ENCODE results near the gene TCF7. TPM values are rescaled to one million over a fixed set of nuclear protein-coding genes. Genes with fewer than 3 reads are reported as not detected.

The TCF7 gene
- polyA plus RNA-seq, 1 donor from 2014 or later: 0.15 TPM

DNA sequence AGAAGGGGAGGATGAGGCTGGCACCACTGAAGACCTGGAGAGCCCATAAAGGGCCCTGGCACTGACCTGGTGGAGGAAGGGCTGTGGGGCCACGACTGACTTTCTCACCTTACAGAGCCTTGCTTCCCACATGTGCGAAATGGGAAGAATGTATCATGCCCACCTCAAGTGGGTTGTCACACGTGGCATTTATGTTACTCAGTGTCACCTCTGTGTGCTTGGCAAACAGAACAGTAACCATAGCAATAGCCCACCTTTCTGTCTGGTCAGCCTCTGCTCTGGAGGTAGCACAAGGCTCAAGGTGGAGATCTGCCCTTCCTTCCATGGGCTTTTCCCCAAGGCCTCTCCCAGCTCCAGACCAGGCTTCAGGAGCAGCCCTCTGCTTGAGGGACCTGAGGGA, 16.7 kb downstream of the TCF7 start:
- no peaks in the 10 kb centered on the region for H3K36me3 ChIP-seq (ENCODE audit: insufficient read depth, low read length)
- H3K9ac ChIP-seq (ENCODE audit: low read length): no peak overlapping the region
- no peak overlapping the region for H2AFZ ChIP-seq (ENCODE audit: low read depth, low read length)
- no peaks in the 10 kb centered on the region for H3F3A ChIP-seq (ENCODE audit: insufficient read depth, low read length, poor library complexity, severe bottlenecking)
- H3K4me2 ChIP-seq (ENCODE audit: low read length): no peak overlapping the region
- no peaks in the 10 kb centered on the region for H3K9me2 ChIP-seq (ENCODE audit: insufficient read depth, low read length)
- H3K79me2 ChIP-seq (replicated peaks; ENCODE audit: insufficient read depth, low read length): no peaks in the 10 kb centered on the region
- TF ChIP-seq RAD21 (conservative IDR thresholded peaks at IDR 0.05): no peak
- TF ChIP-seq SMC3 (conservative IDR thresholded peaks at IDR 0.05; ENCODE audit: poor library complexity): no peak
- TF ChIP-seq TAF1 (IDR thresholded peaks at IDR 0.05; ENCODE audit: low read depth): no peak
- TF ChIP-seq EP300 (conservative IDR thresholded peaks at IDR 0.05; ENCODE audit: poor library complexity, severe bottlenecking): no peak
- TF ChIP-seq POLR2AphosphoS5 (IDR thresholded peaks at IDR 0.05): no peak
- TF ChIP-seq REST (IDR thresholded peaks at IDR 0.05; ENCODE audit: borderline replicate concordance): no peak
- TF ChIP-seq, protein P1, sequence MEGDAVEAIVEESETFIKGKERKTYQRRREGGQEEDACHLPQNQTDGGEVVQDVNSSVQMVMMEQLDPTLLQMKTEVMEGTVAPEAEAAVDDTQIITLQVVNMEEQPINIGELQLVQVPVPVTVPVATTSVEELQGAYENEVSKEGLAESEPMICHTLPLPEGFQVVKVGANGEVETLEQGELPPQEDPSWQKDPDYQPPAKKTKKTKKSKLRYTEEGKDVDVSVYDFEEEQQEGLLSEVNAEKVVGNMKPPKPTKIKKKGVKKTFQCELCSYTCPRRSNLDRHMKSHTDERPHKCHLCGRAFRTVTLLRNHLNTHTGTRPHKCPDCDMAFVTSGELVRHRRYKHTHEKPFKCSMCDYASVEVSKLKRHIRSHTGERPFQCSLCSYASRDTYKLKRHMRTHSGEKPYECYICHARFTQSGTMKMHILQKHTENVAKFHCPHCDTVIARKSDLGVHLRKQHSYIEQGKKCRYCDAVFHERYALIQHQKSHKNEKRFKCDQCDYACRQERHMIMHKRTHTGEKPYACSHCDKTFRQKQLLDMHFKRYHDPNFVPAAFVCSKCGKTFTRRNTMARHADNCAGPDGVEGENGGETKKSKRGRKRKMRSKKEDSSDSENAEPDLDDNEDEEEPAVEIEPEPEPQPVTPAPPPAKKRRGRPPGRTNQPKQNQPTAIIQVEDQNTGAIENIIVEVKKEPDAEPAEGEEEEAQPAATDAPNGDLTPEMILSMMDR (IDR thresholded peaks at IDR 0.05; ENCODE audit: poor library complexity, severe bottlenecking): no peak
- no peak for TF ChIP-seq MXI1 (conservative IDR thresholded peaks at IDR 0.05; ENCODE audit: poor library complexity, severe bottlenecking)
- no peak for TF ChIP-seq EZH2 (IDR thresholded peaks at IDR 0.05; ENCODE audit: borderline replicate concordance, insufficient read depth, low read length, poor library complexity, severe bottlenecking)
- no peaks in the 10 kb centered on the region for H3K9me3 ChIP-seq (ENCODE audit: low read length)
- H3K27me3 ChIP-seq (ENCODE audit: insufficient read depth, low read depth, low read length): no peaks in the 10 kb centered on the region
- H3K4me3 ChIP-seq (ENCODE audit: low read length): no peak overlapping the region
- no peaks in the 10 kb centered on the region for H4K20me1 ChIP-seq (ENCODE audit: insufficient read depth)
- no peak overlapping the region for H3K27ac ChIP-seq (ENCODE audit: low read length)

DNA sequence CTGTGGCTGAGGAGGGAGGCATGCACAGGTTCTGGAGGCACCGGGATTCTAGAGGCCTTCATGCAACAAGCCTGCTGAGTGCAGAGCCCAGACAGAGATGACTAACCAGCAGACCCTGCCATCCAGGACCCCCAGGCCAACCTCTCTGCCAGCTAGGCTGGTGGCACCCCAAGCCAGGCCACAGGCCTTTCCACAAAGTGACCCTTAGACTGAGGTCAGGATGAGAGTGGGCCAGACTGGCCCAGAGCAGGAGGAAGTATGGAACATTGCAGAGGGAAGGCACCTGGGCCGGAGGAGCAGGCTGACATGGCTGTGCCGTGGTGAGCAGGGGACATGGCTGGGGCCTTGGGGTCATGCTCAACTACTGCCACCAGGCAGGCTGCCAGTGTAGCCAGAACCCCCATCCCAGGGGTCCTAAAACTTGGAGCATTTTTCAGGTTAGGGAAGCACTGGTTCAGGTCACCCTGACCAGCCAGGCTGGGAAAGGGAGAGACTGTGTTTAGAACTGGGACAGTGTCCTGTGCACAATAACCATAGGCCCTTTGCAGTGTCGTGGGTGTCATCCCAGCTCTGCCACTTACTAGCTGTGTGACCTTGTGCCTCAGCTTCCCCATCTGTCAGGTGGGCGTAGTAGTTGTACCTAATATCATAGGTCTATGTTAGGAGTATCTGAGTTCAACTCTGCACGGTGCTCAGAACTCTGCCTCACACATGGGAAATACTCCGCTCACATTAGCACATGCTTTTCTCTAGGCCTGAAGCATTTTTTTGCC, 17.3 kb downstream of the TCF7 start:
- H3K79me2 ChIP-seq (replicated peaks; ENCODE audit: insufficient read depth, low read length): no peaks in the 10 kb centered on the region
- no peak overlapping the region for H3K9ac ChIP-seq (ENCODE audit: low read length)
- no peaks in the 10 kb centered on the region for H3K36me3 ChIP-seq (ENCODE audit: insufficient read depth, low read length)
- no peak overlapping the region for H3K4me2 ChIP-seq (ENCODE audit: low read length)
- no peaks in the 10 kb centered on the region for H3K9me3 ChIP-seq (ENCODE audit: low read length)
- no peak overlapping the region for H2AFZ ChIP-seq (ENCODE audit: low read depth, low read length)
- no peaks in the 10 kb centered on the region for H3K27me3 ChIP-seq (ENCODE audit: insufficient read depth, low read depth, low read length)
- H3F3A ChIP-seq (ENCODE audit: insufficient read depth, low read length, poor library complexity, severe bottlenecking): no peaks in the 10 kb centered on the region
- no peaks in the 10 kb centered on the region for H3K9me2 ChIP-seq (ENCODE audit: insufficient read depth, low read length)
- H3K4me3 ChIP-seq (ENCODE audit: low read length): no peak overlapping the region
- TF ChIP-seq, protein P1 (IDR thresholded peaks at IDR 0.05; ENCODE audit: poor library complexity, severe bottlenecking): no peak
- no peak for TF ChIP-seq SMC3 (conservative IDR thresholded peaks at IDR 0.05; ENCODE audit: poor library complexity)
- TF ChIP-seq MXI1 (conservative IDR thresholded peaks at IDR 0.05; ENCODE audit: poor library complexity, severe bottlenecking): no peak
- no peak for TF ChIP-seq EP300 (conservative IDR thresholded peaks at IDR 0.05; ENCODE audit: poor library complexity, severe bottlenecking)
- no peak for TF ChIP-seq EZH2 (IDR thresholded peaks at IDR 0.05; ENCODE audit: borderline replicate concordance, insufficient read depth, low read length, poor library complexity, severe bottlenecking)
- no peak for TF ChIP-seq POLR2AphosphoS5 (IDR thresholded peaks at IDR 0.05)
- TF ChIP-seq RAD21 (conservative IDR thresholded peaks at IDR 0.05): no peak
- no peak for TF ChIP-seq REST (IDR thresholded peaks at IDR 0.05; ENCODE audit: borderline replicate concordance)
- no peak for TF ChIP-seq TAF1 (IDR thresholded peaks at IDR 0.05; ENCODE audit: low read depth)
- no peak overlapping the region for H3K27ac ChIP-seq (ENCODE audit: low read length)
- no peaks in the 10 kb centered on the region for H4K20me1 ChIP-seq (ENCODE audit: insufficient read depth)
